Heart left ventricle (tissue), 16 donors: ENCODE results near the gene MOV10. TPM values are rescaled to one million over a fixed set of nuclear protein-coding genes. Genes with fewer than 3 reads are reported as not detected.

ENCODE experiments used
- ATAC-seq, 4 donors: fragments of 200-7000 bp; cut with Tn5 transposase; one replicate each; pipeline ENCODE4 v1.9.1; 2020 to 2022; ENCODE audit warnings: moderate library complexity in 4 of 4, mild to moderate bottlenecking in 3 of 4, moderate number of reproducible peaks in 1 of 4
- DNase-seq, 5 donors: peaks; one replicate each; pipeline ENCODE4 v3.0.0-alpha.2; 2020
- H3K27ac ChIP-seq, 12 donors: fragments of 200-600 bp; sonication (generic) in 4 of 12; one replicate each; pipeline versions ENCODE4 v1.5.0 to v1.8.0; 2016 to 2022; ENCODE audit warnings: mild to moderate bottlenecking in 2 of 12
- H3K27me3 ChIP-seq, 9 donors: fragments of 200-600 bp; sonication (generic) in 2 of 9; one replicate each; pipeline versions ENCODE4 v1.5.1 to v1.8.0; 2016 to 2022; ENCODE audit warnings: mild to moderate bottlenecking in 3 of 9
- H3K36me3 ChIP-seq, 9 donors: fragments of 200-600 bp; sonication (generic) in 2 of 9; one replicate each; pipeline versions ENCODE4 v1.5.0 to v1.8.0; 2018 to 2022; ENCODE audit warnings: mild to moderate bottlenecking in 2 of 9
- H3K4me1 ChIP-seq, 12 donors: fragments of 200-600 bp; sonication (generic) in 4 of 12; one replicate each; pipeline versions ENCODE4 v1.5.0 to v1.8.0; 2016 to 2022; ENCODE audit warnings: mild to moderate bottlenecking in 3 of 12
- H3K4me3 ChIP-seq, 12 donors: fragments of 200-600 bp; sonication (generic) in 4 of 12; one replicate each; pipeline versions ENCODE4 v1.5.0 to v1.8.0; 2017 to 2022; ENCODE audit warnings: mild to moderate bottlenecking in 9 of 12, moderate library complexity in 4 of 12
- H3K9me3 ChIP-seq, 12 donors: fragments of 200-600 bp; sonication (generic) in 4 of 12; one replicate each; pipeline versions ENCODE4 v1.5.0 to v1.8.0; 2016 to 2022; ENCODE audit warnings: mild to moderate bottlenecking in 1 of 12
- POLR2A ChIP-seq, 2 donors: fragments of 450-650 bp; IDR thresholded peaks; one replicate each; pipeline ENCODE4 v1.6.1; 2017; ENCODE audit warnings: antibody characterized with exemption in 2 of 2, mild to moderate bottlenecking in 2 of 2, moderate library complexity in 2 of 2
- WGBS, 4 donors: extraction: QIAGEN DNeasy Blood & Tissue Kit in 2 of 4; methylation state at CpG; one replicate each; pipeline versions ENCODE4 v1.1.5 to v1.1.7; 2013 to 2018; 5-methylcytosine and 5-hydroxymethylcytosine counted together
- intact Hi-C, 10 donors: fragments of 100-400 bp; cut with DNase I; formaldehyde crosslinking; loops; one replicate each; pipeline versions ENCODE4 v1.11.1 to v1.14.2; 2022
- polyA plus RNA-seq, 2 donors: library from polyadenylated mRNA; stranded (reverse); fragments of 200-250 nt; gene quantifications; one replicate each; pipeline ENCODE4 v1.2.3, GENCODE V29; 2013
- total RNA-seq, 9 donors: library from RNA; depleted of rRNA in 2 of 9; stranded (reverse); fragments of >200 nt in 2 of 9; fragmentation: NEBNext Ultra II Directional in 3 of 9; extraction: Animal tissue kit (Norgen Biotek cat#: 25700) in 3 of 9; gene quantifications; one replicate each; pipeline versions ENCODE4 v1.1.0 to v1.2.4, GENCODE V29; 2016 to 2023
- TF ChIP-seq, protein P1 (sequence below), 12 donors: fragments of 200-600 bp; sonication (generic) in 4 of 12; IDR thresholded peaks; one replicate each; pipeline versions ENCODE4 v1.5.0 to v1.8.0; 2018 to 2022; ENCODE audit warnings: antibody characterized with exemption in 12 of 12, mild to moderate bottlenecking in 5 of 12
- donor health status: ischemic (EF 13 %, LVEDD 7.1; RV severe dilation, severe dysfunction).
- donor health status: healthy with polysubstance abuse.
- donor health status: DM: no; HTN: yes; CAD: no.
- donor health status: DM: no; HTN: no; CAD: no.
- donor health status: ischemic (EF 25% LVEDD 6.9; RV normal size, moderate dysfunction).
- donor health status: ischemic (EF 25% LVEDD 5.7; RV mildly dilated, moderate dysfunction).
- donor health status: healthy.
- donor health status: DM: yes; HTN: yes; CAD: no.
- donor health status: ischemic (EF 35%, LVEDD 5.7; RV mildly dilated, moderate dysfunction).
- donor health status: nonischemic (EF 11% LVEDD 7.7; RV severe dilation, severe dysfunction).
- donor health status: DM: yes; HTN: yes; CAD: no.
- donor health status: PGD.
- donor health status: ischemic (EF 29% LVEDD 5.4; RV normal size, mild dysfunction).
- donor health status: nonischemic (EF 23%, LVEDD 6.1; RV moderate dilation, normal function).

Gene MOV10
- total and polyA plus RNA-seq, 11 donors = 7.5 to 43.6 (median 13.3) TPM

DNA sequence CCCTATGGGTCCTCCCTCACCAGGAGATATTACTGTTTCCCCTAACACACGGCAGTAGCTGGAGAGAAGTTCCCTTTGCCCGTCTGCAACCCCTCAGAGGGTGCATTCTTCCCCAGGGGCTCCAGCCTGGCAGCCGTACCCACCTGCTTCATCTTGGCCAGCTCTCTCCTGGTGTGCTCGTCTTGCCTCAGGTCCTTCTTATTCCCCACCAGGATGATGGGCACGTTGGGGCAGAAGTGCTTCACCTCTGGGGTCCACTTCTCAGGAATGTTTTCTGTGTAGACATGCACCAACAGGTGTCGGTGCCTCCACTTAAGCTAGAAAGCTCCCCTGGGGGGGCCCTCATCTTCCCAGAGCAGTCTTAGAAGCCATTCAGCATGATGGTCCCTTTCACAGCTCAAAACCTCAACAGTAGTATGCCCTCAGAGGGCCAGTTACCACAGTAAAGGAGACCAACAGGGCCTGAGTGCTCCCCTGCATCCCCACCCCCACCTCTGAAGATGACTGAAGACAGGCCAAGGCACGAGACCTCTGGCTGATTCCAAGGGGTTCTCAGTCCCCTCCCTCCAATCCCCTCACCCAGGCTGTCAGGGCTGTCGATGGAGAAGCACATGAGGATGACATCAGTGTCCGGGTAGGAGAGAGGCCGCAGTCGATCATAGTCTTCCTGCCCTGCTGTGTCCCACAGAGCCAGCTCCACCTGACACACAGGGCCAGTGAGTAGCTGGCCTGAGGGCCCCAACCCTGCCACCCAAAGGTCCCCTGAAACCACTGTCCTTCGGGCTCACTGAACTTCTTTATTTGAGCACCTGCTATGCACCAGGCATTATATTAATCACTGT, 28.2 kb downstream of the MOV10 start:
- ATAC-seq (no peak), DNase-seq (no peak)
- Histone ChIP-seq H3K27ac (peak overlapping the region; percentile 67 to 100 (median 96)), H3K36me3 (peaks cover 0 to 64% (median 51%) of the 10 kb centered on the region in 9 donors), H3K9me3 (no peaks in the 10 kb centered on the region), H3K4me1 (peaks cover 17 to 87% (median 80%) of the 10 kb centered on the region in 12 donors), H3K4me3 (no peak overlapping the region), H3K27me3 (no peaks in the 10 kb centered on the region)
- intact Hi-C loops = loop anchor here in 4 of 10 donors (10.0 kb wide), 2 partner anchors 198 to 238 kb away; partner anchors contain the start of gene WNT2B (in 4 of the 4)
- TF ChIP-seq POLR2A (IDR thresholded peaks at IDR 0.05) = no peak
- TF ChIP-seq, protein P1, sequence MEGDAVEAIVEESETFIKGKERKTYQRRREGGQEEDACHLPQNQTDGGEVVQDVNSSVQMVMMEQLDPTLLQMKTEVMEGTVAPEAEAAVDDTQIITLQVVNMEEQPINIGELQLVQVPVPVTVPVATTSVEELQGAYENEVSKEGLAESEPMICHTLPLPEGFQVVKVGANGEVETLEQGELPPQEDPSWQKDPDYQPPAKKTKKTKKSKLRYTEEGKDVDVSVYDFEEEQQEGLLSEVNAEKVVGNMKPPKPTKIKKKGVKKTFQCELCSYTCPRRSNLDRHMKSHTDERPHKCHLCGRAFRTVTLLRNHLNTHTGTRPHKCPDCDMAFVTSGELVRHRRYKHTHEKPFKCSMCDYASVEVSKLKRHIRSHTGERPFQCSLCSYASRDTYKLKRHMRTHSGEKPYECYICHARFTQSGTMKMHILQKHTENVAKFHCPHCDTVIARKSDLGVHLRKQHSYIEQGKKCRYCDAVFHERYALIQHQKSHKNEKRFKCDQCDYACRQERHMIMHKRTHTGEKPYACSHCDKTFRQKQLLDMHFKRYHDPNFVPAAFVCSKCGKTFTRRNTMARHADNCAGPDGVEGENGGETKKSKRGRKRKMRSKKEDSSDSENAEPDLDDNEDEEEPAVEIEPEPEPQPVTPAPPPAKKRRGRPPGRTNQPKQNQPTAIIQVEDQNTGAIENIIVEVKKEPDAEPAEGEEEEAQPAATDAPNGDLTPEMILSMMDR (IDR thresholded peaks at IDR 0.05) = no peak
- WGBS, 4 donors = 51 to 65% (median 59%) methylated on average over 10 to 12 of the region's 12 CpGs

DNA sequence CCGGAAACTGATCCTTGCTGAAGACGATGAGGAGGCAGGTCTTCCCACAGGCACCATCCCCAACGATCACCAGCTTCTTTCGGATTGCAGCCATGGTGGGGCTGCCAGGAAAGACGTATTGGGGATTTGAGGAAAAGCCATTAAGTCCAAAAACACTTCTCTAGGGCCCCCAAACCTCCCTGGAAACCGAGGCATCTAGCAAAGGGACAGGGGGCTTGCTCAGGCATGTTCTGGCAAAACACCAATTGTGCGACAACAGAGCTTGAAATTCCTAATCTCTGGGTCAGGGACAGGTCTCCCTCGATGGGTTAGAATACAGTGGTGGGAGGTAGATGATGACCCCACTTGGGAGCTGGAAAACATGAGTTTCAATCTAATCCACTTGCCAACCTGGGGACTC, 29.2 kb downstream of the MOV10 start:
- 56 to 69% (median 66%) methylated on average over 8 of the region's 8 CpGs for WGBS, 4 donors
- peaks cover 0 to 53% (median 41%) of the 10 kb centered on the region in 9 donors for H3K36me3 ChIP-seq
- H3K9me3 ChIP-seq = no peaks in the 10 kb centered on the region
- H3K27me3 ChIP-seq = no peaks in the 10 kb centered on the region
- ATAC-seq = no peak
- TF ChIP-seq POLR2A (IDR thresholded peaks at IDR 0.05) = no peak
- TF ChIP-seq, protein P1 (IDR thresholded peaks at IDR 0.05) = no peak
- no peak for DNase-seq
- H3K27ac ChIP-seq = peak overlapping the region; percentile 67 to 100 (median 96)
- intact Hi-C loops = loop anchor here in 8 of 10 donors (2.0 to 10.0 kb wide), 4 partner anchors 29 to 239 kb away; partner anchors contain the start of genes WNT2B (in 4 of the 8), CAPZA1 (in 2 of the 8), MOV10 (in 2 of the 8) and ST7L (in 2 of the 8)
- H3K4me3 ChIP-seq = peak overlapping the region in 9 of 12 donors; percentile 5 to 100 (median 97)
- peaks cover 17 to 82% (median 72%) of the 10 kb centered on the region in 12 donors for H3K4me1 ChIP-seq

DNA sequence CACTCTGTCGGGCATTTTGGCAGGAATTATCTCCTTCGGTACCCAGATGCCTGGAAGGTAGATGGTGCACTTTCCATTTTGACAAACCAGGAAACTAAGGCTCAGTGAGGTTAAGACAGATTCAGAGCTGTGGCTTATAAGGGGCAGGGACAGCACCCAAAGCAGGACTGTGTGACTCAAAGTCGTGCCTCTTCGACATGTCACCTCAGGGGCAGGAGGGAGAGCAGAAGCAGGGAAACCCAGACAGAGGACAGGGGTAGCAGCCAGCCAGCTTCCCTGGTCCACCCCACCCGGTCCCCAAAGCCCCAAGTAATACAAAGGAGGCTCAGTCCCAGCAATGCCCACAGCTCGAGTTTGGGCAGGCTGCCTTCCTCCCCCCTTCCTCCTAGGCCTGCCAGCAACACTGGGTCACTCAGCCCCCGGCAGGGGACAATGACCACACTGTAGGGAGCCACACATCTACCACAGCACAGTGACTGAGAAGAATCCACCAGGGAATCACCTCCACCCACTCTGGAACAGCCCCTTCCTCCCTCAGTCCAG, 30.0 kb downstream of the MOV10 start:
- Histone ChIP-seq H3K4me1 (peaks cover 17 to 75% (median 65%) of the 10 kb centered on the region in 12 donors), H3K9me3 (no peaks in the 10 kb centered on the region), H3K4me3 (peak overlapping the region; percentile 3 to 100 (median 95)), H3K27ac (peak overlapping the region; percentile 83 to 100 (median 96)), H3K27me3 (no peaks in the 10 kb centered on the region), H3K36me3 (peaks cover 0 to 45% (median 36%) of the 10 kb centered on the region in 9 donors)
- intact Hi-C loops = loop anchor here in 8 of 10 donors (2.0 to 10.0 kb wide), 4 partner anchors 30 to 240 kb away; partner anchors contain the start of genes WNT2B (in 4 of the 8), CAPZA1 (in 2 of the 8), MOV10 (in 2 of the 8) and ST7L (in 2 of the 8)
- DNase-seq = no peak
- no peak for ATAC-seq
- WGBS, 4 donors = 16 to 28% (median 23%) methylated on average over 6 to 7 of the region's 7 CpGs
- TF ChIP-seq, protein P1 (IDR thresholded peaks at IDR 0.05) = no peak
- no peak for TF ChIP-seq POLR2A (IDR thresholded peaks at IDR 0.05)
